HCT116 (cell line): Measurements from ENCODE around the gene TFDP1.

Source experiments
- EZH2 ChIP-seq: fragments of 200-600 bp; sonication (generic); IDR thresholded peaks from 2 replicates; pipeline ENCODE4 v1.6.1; 2017; ENCODE audit warnings: antibody characterized with exemption, mixed run types
- POLR2A ChIP-seq: IDR thresholded peaks from 2 replicates; pipeline ENCODE4 v1.7.0; 2011; ENCODE audit warnings: borderline replicate concordance; ENCODE audit not compliant: insufficient read depth, insufficient read length; ENCODE audit errors: extremely low read depth
- SIN3A ChIP-seq: IDR thresholded peaks from 2 replicates; pipeline ENCODE4 v1.6.1; 2012; ENCODE audit warnings: low read depth
- YY1 ChIP-seq: IDR thresholded peaks from 2 replicates; pipeline ENCODE4 v1.6.1; 2011; ENCODE audit warnings: low read length, low read depth, moderate library complexity, mild to moderate bottlenecking; ENCODE audit not compliant: insufficient replicate concordance; ENCODE audit errors: extremely low read depth
- TF ChIP-seq, protein P1 (sequence below), 3 experiments: fragments of 200-600 bp in 1 of 3; sonication (generic) in 1 of 3; IDR thresholded peaks in 2 of 3; conservative IDR thresholded peaks in 1 of 3; 2 replicates each; pipeline ENCODE4 v1.5.1; 2012 to 2017; ENCODE audit warnings: low read depth in 2 of 3, low read length in 2 of 3, antibody characterized with exemption in 1 of 3, borderline replicate concordance in 1 of 3, control low read depth in 1 of 3, mild to moderate bottlenecking in 1 of 3, mixed read lengths in 1 of 3, mixed run types in 1 of 3, moderate library complexity in 1 of 3; ENCODE audit not compliant: insufficient read depth in 1 of 3

DNA sequence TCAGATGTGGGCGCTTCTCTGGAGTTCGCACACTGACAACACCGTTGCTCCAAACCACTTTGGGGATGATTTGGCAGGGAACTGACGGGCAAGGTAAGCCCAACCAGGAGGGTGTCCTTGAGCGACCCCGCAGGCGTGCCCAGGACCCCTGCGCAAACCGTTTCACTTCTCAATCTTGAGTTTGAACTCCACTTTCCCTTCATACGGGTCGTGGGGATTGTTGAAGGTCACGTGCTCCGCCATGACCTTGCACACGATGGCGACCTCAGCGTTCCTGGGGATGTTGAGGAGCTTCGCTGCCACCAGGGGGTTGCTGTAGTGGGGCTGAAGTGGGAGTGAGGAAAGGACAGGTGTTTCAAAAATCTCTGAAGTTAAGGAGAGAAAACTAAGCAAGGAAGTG lies 64.7 kb downstream of the TFDP1 start:
- TF ChIP-seq, protein P1, sequence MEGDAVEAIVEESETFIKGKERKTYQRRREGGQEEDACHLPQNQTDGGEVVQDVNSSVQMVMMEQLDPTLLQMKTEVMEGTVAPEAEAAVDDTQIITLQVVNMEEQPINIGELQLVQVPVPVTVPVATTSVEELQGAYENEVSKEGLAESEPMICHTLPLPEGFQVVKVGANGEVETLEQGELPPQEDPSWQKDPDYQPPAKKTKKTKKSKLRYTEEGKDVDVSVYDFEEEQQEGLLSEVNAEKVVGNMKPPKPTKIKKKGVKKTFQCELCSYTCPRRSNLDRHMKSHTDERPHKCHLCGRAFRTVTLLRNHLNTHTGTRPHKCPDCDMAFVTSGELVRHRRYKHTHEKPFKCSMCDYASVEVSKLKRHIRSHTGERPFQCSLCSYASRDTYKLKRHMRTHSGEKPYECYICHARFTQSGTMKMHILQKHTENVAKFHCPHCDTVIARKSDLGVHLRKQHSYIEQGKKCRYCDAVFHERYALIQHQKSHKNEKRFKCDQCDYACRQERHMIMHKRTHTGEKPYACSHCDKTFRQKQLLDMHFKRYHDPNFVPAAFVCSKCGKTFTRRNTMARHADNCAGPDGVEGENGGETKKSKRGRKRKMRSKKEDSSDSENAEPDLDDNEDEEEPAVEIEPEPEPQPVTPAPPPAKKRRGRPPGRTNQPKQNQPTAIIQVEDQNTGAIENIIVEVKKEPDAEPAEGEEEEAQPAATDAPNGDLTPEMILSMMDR (IDR thresholded peaks at IDR 0.05 in 2 of 3, conservative IDR thresholded peaks at IDR 0.05 in 1 of 3; ENCODE audit: borderline replicate concordance in 1 of 3, insufficient read depth in 1 of 3, low read depth in 2 of 3, low read length in 2 of 3) = peak in 1 of 3 experiments; percentile 10; a peak in 1 of 6 replicates
- TF ChIP-seq POLR2A (no peak), YY1 (no peak), SIN3A (no peak), EZH2 (no peak)
